ENCODE data around the gene FARP2.

FARP2 gene

DNA sequence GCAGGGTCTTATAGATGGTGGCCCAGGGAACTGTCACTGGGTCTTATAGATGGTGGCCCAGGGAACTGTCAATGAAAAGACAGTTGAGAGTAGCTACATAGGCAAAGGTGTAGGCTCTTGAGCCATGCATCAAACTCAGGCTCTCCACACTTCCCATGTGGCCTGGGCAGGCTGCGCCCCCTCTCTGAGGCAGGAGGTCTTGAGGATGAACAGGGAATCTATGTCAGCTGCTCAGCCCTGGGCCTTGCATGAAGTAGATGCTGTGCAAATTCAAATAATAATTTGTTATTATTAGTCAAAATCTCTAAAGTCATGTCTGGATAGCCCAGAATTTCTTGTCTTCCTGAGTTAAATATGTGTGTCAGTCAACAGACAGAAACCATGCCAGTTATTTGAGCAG lies 125.6 kb downstream of the FARP2 start:
- in situ Hi-C loops (cut with HindIII; ENCODE audit: low sequenced_read_pairs) = loop anchor here (5.0 to 25.0 kb wide), 2 partner anchors 49 to 644 kb away; no protein-coding TSS in a partner anchor

DNA sequence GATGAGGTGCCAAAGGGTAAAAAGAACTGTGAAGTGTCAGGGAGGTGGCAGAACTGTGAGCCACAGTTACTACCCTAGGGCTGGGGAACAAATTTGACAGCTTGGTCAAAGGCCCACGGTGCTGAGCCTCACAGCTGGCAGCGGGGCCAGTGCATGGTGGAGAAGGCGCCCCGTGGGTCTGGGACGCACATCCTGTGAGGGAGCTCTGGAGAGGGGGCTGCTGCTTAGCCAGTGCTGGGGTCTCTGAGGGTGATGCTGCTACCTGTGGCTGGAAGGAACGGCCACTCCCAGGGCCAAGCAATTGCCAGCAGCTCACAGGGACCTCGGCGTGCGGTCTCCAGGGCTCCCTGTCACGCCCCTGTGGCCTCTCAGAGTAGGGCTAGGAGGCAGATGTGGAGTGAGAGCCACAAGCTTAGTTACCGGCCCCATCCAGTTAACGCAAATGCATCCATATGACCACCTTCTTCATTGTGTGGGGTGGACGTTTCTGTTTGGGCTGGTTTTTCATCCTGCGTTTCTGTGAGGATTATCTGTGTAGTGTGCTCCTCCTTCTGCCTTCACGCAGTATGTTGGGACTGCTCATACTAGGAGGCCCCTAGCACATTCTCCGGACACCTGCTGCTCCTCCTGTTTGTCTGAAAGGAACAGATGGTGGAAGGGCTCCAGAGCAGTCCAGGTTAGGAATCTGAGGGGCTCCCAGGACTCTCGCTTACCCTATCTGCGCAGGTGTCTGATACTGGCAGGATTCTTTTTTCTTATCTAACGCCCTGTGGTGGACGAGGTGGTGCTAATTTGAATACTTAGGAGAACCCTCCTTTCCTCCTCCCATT lies 126.3 kb downstream of the FARP2 start:
- in situ Hi-C loops (cut with HindIII; ENCODE audit: low sequenced_read_pairs) = loop anchor here (5.0 to 25.0 kb wide), 2 partner anchors 50 to 645 kb away; no protein-coding TSS in a partner anchor

DNA sequence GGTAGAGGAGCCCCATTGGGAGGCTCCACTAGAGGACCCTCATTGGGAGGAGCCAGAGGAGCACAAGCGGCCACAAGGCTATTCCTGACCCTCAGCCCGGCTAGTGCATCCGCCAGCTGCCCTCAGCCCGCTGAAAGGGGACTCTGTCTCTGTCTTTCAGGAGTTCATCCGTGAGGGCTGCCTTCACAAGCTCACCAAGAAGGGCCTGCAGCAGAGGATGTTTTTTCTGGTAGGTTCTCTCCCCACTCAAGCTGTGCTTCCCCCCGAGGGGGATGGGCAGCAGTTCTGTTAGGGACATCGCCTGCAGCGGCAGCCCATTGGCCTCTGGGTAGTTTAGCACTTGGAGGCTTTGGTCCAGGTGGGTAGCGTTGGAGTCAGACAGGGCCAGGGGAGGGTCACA lies 127.2 kb downstream of the FARP2 start:
- in situ Hi-C loops (cut with HindIII; ENCODE audit: low sequenced_read_pairs) = loop anchor here (5.0 to 25.0 kb wide), 2 partner anchors 51 to 646 kb away; no protein-coding TSS in a partner anchor

DNA sequence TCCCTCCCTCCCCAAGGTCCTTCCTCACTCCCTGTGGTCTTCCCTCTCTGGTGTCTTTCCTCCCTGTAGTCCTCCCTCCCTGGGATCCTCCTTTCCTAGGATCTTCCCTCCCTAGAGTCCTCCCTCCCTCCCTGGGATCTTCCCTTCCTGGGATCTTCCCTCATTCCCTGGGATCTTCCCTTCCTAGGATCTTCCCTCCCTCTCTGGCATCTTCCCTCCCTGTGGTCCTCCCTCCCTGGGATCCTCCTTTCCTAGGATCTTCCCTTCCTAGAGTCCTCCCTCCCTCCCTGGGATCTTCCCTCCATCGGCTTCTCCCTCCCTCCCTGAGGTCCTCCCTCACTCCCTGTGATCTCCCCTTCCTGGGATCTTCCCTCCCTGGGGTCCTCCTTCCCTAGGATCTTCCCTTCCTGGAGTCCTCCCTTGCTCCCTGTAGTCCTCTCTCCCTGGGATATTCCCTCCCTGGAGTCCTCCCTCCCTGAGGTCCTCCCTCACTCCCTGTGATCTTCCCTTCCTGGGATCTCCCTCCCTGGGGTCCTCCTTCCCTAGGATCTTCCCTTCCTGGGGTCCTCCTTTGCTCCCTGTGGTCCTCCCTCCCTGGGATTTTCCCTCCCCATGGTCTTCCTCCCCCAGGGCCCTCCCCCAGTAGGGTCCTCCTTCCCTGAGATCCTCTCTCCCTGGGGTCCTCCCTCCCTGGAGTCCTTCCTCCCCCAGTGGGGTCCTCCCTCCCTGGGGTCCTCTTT lies 129.3 kb downstream of the FARP2 start:
- in situ Hi-C loops (cut with HindIII; ENCODE audit: low sequenced_read_pairs) = loop anchor here (25.0 kb wide), 1 partner anchor 648 kb away; no protein-coding TSS in a partner anchor

DNA sequence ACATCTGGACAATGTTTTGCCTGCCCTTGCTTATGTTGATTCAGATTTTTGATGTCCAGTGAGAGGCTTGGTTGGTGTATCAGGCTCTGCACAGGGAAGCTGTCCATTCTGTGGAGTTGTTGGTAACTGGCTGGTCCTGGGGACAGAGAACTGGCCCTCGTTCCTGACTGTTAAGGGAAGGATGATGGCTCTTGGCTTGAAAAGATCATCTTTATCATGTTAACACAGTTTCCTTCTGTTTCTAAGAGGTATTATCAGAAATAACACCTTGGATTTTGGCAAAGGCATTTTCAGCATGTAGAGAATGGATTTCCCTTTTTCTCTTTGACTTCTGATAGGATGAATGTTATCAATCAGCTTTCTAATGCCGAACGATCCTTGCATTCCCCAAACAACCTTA lies 133.0 kb downstream of the FARP2 start:
- in situ Hi-C loops (cut with HindIII; ENCODE audit: low sequenced_read_pairs) = loop anchor here (25.0 kb wide), 1 partner anchor 652 kb away; no protein-coding TSS in a partner anchor

DNA sequence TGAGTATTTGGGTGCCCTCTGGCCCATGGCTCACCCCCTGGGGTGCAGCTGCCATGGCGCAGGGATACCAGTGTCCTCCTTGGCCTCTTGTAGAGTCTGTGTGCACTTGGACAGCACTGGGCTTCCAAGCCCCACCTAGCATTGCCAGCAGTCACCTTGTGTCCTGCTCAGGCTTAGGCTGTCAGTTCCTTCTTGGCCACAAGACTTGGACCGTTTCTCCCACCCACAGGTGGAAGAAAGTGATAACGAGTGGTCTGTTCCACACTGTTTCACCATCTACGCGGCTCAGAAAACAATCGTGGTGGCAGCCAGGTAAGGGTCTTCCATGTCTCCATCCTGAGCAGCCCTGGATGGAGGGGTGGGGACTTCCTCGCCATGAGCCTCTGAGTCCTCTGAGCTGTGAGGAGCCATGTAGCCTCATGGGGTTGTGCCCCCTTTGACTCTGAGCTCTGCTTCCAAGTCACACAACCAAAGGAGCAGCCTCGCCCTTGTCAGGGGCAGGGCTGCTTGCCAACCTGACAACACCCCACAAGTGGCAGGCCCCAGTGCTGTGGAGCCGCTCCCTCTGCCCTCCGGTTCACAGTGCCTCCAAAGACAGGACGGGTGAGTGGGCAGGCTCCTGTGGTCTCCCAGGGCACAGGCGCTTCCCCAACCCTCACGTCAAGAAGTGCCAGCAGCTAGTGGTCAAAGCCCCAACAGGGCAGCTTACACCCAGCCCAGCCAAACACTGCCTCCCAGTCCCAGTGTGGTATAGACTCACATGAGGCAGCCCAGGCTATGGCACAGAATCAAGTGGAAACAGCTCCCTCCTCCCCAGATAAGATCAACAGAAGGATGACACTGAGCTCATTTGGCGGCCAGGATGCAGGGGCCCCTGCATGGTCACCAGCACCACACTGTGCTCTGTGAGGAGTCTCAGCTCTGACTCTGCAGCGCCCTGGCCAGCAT lies 133.9 kb downstream of the FARP2 start:
- in situ Hi-C loops (cut with HindIII; ENCODE audit: low sequenced_read_pairs) = loop anchor here (25.0 kb wide), 1 partner anchor 653 kb away; no protein-coding TSS in a partner anchor

DNA sequence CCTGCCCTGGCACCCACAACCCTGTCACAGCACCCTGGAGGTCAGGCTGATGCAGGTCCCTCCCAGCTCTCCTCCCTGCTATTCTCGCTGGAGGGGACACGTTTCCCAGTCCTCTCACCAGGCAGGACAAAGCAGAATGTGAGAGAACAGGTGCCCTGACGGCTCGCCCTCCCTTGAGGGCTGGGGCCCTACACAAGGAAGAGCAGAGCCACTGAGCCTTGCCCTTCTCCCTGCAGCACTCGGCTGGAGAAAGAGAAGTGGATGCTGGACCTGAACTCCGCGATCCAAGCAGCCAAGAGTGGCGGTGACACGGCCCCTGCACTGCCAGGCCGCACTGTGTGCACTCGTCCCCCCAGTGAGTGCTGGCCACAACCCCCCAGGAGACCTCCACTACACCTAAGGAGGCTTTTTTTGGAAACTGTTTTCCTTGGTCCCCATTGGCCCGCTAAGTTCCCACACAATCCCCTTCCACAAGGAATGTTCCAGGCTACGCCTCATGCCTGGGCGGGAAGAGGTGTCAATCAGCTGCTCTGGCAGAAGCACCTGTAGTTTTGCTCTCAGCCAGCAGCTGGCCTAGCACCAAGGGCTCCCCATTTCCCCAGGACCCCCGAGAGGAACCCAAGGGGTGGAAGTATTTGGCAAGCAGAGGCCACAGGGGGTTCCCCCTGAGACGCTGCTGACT lies 134.9 kb downstream of the FARP2 start:
- in situ Hi-C loops (cut with HindIII; ENCODE audit: low sequenced_read_pairs) = loop anchor here (25.0 kb wide), 1 partner anchor 654 kb away; no protein-coding TSS in a partner anchor

DNA sequence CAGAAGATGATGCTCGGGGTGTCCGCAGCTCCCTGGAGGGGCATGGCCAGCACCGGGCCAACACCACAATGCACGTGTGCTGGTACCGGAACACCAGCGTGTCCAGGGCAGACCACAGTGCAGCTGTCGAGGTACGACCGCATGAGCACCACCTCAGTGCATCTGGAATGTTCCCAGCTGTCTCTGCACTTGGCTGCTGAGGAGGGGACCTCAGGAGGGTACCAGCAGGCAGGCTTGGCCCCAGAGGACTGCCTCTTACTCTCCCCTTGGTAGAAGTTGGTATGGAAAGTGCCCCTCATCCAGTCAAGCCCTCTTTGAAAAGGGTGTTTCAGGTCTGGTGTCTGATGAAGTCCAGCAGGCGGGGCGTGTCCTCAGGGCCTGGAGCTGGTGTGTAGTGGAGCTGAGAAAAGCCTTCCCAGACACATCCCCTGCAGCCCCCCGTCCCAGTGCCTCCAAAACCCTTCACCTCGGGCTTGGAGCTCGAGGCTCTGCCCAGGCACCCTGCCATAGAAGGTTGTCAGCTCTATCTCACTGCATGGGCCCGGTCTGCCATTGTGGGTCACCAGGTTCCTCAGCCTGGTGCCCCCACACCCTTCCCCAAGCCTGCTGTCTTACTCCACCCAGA lies 135.6 kb downstream of the FARP2 start:
- in situ Hi-C loops (cut with HindIII; ENCODE audit: low sequenced_read_pairs) = loop anchor here (25.0 kb wide), 1 partner anchor 654 kb away; no protein-coding TSS in a partner anchor

DNA sequence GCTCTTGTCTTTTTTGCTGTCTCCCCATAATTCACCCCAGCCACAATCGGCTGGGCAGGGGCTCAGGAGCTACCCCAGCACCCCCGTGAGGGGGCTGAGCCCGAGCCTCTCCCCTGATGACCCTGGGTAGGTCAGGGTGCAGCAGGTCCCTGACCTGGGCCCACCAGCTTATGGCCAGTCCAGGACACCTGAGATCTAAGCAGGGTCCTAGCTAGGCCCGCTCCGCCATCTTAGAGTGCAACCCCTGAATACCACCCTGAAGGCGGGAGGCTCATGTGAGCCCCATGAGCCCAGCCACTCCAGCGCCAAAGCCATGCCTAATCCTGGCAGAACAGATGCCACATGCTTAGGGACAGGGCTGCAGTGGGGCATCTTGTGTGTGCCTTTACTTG lies 136.1 kb downstream of the FARP2 start:
- in situ Hi-C loops (cut with HindIII; ENCODE audit: low sequenced_read_pairs) = loop anchor here (25.0 kb wide), 1 partner anchor 655 kb away; no protein-coding TSS in a partner anchor

DNA sequence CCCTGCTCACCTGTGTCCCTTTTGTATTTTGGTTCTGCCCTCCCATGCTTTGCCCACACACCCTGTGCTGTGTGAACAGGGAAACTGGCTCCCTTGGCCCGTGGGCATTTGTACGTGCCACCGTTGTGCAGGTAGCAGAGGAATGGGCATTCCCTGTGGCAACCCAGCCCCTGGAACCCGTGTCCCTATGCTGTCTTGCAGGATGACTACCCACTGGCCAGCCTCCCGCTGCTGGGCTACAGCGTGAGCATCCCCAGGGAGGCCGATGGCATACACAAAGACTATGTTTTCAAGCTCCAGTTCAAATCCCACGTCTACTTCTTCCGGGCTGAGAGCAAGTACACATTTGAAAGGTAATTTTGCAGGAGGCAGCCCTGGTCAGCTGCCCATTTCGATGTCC lies 137.0 kb downstream of the FARP2 start:
- in situ Hi-C loops (cut with HindIII; ENCODE audit: low sequenced_read_pairs) = loop anchor here (25.0 kb wide), 1 partner anchor 656 kb away; no protein-coding TSS in a partner anchor

DNA sequence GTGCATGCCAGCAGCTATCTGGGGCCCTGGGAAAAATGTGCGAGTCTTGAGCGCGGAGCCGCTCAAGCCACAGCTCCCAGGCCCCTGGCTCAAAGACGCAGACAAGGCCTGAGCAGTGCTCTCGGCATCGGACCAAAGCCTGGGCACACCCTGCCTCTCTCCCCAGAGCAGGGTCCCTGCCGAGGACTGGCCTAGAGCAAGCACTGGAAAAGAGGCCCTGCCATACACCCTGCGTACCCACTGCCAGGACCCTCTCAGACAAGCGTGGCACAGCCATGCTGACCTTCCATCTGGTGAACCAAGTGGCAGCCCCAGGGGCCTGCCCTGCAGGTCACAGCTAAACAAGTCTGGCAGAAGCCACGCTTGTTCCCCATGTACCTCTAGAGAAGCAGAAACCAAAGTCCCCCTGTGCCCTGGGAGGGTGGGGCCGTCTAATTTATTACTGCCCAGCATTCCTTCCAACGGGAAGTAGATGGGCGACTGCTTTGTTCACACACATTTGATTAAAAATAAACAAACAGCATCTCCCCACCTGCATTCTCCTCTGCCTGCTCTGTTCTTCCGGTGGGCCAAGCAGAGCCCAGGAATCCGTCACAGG lies 138.3 kb downstream of the FARP2 start:
- in situ Hi-C loops (cut with HindIII; ENCODE audit: low sequenced_read_pairs) = loop anchor here (25.0 kb wide), 1 partner anchor 657 kb away; no protein-coding TSS in a partner anchor

DNA sequence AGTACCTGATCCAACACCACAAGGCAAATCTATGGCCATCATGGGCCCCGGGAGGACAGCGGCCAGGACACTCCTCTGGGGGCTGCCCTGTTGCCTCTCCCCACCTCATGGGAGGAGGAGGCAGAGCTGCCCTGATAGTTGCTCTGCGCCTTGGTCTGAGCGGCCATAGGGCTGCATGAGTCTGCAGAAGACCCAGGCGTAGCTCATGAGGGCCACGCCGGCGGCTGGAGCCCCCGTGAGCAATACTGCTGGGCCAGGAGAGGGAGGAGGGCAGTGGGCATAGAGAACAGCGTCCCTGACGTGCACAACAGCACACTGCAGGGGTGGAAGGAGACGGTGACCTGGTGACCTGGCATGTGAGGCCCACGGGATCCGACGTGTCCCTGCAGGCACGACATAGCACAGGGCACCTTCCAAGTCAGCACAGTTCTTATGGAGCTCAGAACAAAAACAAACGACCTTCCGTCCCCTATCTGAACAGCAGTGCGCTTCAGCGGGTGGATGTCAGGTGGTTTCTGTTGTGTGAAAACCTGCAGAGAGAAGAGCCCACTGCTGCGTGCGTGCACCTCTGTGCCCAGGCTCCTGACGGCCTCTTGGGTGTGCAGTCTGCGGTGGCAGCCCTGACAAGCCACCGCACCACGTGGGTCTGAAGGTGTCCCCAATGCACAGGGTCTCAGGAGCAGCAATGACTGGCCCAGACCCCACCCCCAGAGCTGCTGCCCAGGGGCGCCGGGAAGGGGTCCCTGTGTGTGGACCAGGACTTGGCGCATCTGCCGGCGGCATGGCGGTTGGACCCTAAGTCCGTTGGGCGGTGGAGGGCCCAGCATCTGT lies 139.3 kb downstream of the FARP2 start:
- in situ Hi-C loops (cut with HindIII; ENCODE audit: low sequenced_read_pairs) = loop anchor here (25.0 kb wide), 1 partner anchor 658 kb away; no protein-coding TSS in a partner anchor

DNA sequence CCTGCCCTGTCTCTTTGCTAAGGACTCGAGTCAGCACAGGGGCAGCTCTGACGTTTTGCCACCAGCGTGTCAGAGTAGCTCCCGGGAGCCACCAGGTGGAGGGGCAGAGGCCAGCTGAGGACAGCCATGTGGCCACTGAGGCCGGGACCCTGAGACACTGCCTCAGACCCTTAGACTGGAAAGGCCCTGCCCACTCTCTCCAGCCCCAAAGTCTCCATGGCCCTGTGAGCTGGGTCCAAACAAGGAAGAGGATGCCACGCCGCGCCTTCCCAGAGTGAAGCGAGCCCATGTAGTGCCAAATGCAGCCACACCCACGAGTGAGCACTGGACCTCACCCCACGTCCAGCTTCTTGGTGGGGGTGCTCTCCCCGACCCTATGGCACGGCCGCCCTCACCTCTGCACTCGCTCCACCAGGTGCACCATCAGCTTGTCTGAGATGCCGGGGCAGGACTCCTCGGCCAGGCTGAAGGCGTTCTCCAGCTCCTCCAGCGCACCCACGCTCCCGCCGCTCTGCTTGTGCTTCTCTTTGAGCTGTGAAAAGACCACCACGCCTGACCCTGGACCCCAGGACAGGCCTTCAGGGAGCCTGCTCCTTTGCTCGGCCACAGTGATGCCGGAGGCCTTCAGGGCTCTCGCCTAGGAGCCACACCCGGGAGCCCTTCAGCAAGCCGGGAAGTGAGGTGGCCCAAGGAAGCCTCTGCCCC lies 140.1 kb downstream of the FARP2 start:
- in situ Hi-C loops (cut with HindIII; ENCODE audit: low sequenced_read_pairs) = loop anchor here (25.0 kb wide), 1 partner anchor 659 kb away; no protein-coding TSS in a partner anchor

DNA sequence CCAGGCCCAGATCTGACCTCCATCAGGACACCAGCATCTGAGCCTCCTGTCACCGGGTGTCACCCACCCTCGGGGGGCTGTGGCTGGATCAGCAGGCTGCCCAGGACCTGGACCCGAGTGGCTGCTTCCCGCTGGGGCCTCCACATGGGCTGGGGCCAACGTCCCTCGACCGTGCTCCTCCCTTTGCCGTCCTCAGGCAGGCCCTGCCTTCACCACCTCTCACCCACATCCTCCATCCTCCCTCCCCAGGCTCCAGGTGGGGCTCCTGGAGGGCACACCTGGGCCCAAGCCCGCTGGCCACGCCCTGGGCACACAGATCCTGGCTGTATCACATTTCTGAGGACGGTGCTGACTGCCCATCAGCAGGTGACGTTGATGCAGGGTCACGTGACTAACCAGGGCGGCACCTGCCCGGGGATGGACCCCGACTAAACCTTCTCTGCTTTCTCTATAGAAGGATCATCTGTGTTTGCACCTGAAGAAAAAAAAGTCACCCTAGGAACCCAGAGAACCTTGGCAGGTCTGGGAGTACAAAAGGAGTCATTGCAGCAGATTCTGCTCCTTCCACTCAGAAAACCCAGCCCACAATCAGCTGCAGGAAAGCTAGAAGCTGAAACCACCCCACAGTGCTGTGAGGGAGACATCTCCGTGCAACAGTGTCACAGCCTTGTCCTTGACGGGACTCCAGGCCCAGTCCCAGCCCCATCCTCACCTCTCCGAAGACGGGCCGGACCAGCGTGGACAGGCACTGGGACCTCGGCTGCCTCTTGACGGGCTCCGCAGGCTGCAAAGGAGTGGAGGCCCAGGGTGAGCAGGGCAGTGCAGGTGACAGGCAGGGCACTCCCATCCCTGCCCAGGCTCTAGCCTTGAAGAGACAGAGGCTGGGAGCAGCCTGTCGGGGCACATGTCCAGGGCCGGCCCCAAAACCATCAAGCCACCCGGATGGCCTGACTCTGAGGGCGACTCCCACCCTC lies 141.1 kb downstream of the FARP2 start:
- in situ Hi-C loops (cut with HindIII; ENCODE audit: low sequenced_read_pairs) = loop anchor here (25.0 kb wide), 1 partner anchor 660 kb away; no protein-coding TSS in a partner anchor

DNA sequence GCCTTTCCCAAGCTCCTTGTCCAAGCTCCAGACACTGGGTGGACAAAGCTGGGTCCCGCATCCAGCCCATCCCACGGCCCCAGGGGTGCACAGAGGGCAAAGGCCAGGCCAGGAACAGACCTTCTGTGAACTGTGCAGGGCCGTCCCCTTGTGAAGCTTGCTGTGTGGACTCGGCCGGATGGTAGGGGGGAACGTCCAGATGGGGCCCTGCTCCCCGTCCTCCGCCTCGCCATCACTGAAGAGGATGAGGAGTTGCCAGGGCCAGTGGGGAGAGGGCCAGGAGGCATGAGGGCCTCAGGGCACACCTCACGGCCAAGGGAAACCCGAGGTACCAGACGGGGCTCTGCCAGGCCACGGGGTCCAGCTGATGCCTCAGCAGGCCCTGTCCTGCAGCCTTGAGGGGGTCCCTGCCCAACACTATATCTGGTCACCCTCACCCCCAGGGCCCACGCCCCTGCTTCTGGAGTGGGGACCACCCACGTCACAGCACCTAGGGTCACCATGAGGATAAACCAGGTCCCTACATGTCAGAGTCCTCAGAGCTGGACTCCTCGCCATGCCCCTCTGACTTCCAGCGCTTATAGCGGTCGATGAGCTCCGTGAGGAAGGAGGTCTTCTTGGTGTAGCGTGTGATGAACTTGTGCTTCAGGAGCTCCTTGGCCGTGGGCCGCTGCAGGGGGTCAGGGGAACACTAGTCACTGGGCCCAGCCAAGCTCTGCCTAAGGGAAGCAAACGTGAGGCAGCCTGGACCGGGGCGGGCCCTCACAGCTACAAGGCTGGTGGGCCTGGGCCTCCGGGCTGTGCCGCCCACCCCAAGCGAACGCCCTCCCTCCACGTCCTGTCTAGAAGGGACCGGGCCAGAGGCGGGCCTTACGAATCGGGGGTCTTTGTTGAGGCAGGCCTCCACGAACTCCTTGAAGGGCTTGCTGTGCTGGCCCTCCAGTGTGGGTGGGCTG lies 142.3 kb downstream of the FARP2 start:
- in situ Hi-C loops (cut with HindIII; ENCODE audit: low sequenced_read_pairs) = loop anchor here (25.0 kb wide), 1 partner anchor 661 kb away; no protein-coding TSS in a partner anchor
